Stimulated activated CD8-positive, alpha-beta memory T cell treated with anti-CD3 and anti-CD28 coated beads, Interleukin-7, amount 100 ng/mL, for 48 hours (primary cell): ENCODE results near the gene RFX8.
"Not testable (repeated sequence)": the region's sequence is repeated elsewhere in the genome, so short reads cannot be mapped to it uniquely, and the experiment has no call there.

Experiments used
- DNase-seq, 2 donors: peaks; one replicate each; pipeline ENCODE4 v3.0.0-alpha.2; 2020; ENCODE audit warnings: low read depth in 1 of 2; ENCODE audit errors: extremely low read depth in 1 of 2

The RFX8 gene

DNA sequence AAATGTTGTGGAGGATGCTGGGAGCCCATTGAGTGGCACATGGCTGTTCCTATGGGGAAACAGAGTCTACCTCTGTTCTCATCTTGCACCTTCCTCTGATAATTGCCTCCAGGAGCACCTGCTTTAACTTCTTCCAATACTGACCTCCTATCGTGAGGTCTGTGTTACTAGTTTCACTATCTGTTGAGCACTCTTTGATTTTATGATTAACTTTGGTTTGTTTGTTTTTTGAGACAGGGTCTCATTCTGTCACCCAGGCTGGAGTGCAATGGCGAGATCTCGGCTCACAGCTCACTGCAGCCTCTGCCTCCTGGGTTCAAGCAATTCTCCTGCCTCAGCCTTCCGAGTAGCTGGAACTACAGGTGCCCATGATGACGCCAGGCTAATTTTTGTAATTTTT lies 12.1 kb upstream of the RFX8 start:
- no peak for DNase-seq

DNA sequence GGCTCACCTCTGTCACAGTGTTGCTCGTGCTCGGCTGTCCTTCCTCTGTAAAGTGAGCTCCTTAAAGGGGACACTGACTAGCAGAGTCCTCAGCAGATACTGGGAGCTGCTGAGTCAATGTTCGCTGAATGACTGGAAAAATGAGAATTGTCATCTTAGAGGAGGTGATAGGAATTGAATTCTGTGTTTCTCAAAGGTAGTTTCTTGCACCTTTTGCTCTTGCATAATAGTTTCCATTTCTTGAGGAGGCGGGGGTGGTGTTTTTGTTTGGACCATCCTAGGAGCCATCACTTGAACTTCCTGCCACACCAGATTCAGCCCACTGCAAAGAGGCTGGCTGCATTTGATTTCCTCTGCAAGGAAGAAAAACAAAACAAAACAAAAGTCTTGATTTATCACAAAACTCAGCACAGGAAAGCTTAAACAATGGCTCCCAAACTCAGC lies 11.4 kb upstream of the RFX8 start:
- no peak for DNase-seq

GRCh38 chr2:101485856-101486255 lies 10.9 kb upstream of the RFX8 start:
- no peak for DNase-seq

GRCh38 chr2:101480764-101481163 lies 5.9 kb upstream of the RFX8 start:
- DNase-seq: no peak

GRCh38 chr2:101479810-101480209 lies 4.9 kb upstream of the RFX8 start:
- no peak for DNase-seq

DNA sequence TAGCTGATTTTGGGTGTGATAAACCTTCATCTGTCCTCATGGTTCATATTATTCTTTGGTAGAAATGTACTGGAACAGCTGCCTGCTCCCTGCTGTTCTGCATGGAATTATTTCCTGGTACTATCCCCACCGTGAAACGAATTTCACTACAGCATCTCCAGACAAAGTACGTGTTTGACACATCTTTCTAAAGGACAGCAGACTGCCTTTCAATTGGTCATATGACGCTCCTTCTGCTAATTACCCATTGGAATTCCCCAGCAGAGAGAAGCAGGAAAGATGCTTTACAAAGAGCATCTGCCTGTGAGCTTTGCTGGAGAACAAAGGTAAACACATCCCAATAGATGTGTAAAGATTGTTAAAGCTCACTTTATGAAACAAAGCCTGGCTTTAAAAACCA lies 4.4 kb upstream of the RFX8 start:
- DNase-seq: no peak

GRCh38 chr2:101478181-101479001 lies 3.5 kb upstream of the RFX8 start:
- DNase-seq: no peak

DNA sequence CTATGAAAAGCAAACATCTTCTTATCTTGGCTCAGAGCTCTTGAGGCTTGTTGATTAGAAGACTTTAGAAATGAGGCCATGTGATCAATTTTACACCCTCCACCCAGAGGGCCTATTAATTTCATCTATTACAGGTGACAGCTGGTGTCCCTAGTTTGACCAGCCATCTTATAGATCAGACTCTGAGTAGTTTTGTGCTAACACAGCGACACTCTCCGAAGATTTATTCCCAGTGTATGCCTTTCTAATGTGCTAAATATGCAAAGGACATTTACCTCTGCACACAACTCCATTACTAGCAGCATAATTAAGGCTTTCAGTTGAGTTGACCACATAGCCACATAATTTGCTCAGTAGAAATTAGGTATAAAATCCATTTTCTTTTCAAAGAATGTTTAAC lies 2.6 kb upstream of the RFX8 start:
- DNase-seq: no peak

- DNase-seq: no peak
These were observed 1.8 kb upstream of the RFX8 start for GRCh38 chr2:101476605-101477208.

GRCh38 chr2:101473911-101474701 lies 806 bp downstream of the RFX8 start:
- peak in 1 of 2 donors; percentile 16 for DNase-seq

- no peak for DNase-seq
These were observed 1.4 kb downstream of the RFX8 start for GRCh38 chr2:101473591-101473910.

DNA sequence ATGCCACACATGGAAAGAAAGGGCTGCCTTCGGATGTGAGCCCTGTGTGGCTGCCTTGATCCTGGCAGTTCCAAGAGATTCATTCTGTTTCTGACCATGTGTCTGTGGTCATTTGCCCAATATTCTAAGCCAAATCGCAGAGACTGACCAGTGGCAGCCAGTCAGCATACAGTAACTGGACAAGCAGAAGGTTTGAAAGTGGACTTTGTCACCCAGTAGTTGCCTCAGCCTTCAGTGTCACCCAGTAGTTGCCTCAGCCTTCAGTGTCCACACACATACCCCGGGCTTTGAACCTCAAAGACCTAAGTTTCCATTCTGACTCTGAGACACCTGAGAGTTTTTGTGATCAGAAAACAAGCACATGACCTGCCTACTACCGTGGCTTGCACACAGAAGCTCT lies 5.0 kb downstream of the RFX8 start:
- DNase-seq: no peak

GRCh38 chr2:101467306-101467705 lies 7.6 kb downstream of the RFX8 start:
- no peak for DNase-seq

- DNase-seq: no peak
These were observed 8.5 kb downstream of the RFX8 start for GRCh38 chr2:101466426-101466825.

DNA sequence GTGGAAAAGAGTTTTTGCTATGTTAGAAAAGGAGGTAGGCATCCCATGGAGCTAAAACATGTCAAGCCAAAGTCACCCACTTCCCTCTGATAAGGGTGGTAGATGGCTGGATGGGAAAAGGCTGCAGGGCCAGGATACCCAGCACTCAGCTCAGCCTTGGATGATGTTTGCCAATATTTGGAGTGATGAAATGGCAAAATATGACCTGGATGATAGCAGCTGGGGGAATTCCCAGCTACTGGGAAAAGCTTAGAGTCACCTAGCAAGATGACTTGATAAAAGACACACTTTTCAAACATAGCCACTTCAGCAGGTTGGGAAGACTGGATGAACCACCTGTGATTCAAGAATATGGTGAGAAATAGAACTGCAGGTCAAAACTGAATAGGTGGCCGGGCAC lies 10.1 kb downstream of the RFX8 start:
- no peak for DNase-seq

- no peak for DNase-seq
These were observed 10.8 kb downstream of the RFX8 start for GRCh38 chr2:101463911-101464641.

GRCh38 chr2:101463421-101463820 lies 11.5 kb downstream of the RFX8 start:
- DNase-seq: no peak

DNA sequence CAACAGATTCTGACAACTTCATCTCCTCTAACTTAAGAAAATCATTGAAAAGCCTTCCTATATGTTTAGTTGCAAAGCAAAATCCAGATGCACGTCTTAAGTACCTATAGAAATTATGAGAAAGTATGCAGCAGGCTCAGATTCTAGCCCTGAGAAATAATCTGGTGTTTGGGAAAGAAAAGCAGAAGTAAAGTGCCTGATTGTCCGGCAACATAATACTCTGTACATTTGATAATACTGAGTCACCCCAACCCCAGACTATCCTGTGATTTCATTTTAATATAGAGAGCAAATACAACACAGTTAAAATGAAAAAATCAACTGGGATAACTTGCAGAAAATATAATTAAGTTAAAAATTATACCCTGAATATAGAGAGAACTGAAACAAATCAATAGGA lies 13.5 kb downstream of the RFX8 start:
- no peak for DNase-seq

DNA sequence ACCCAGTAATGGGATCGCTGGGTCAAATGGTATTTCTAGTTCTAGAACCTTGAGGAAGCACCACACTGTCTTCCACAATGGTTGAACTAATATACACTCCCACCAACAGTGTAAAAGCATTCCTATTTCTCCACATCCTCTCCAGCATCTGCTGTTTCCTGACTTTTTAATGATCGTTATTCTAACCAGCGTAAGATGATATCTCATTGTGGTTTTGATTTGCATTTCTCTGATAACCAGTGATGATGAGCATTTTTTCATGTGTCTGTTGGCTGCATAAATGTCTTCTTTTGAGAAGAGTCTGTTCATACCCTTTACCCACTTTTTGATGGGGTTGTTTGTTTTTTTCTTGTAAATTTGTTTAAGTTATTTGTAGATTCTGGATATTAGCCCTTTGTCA lies 20.5 kb downstream of the RFX8 start:
- DNase-seq: not testable (repeated sequence)

GRCh38 chr2:101450965-101451364 lies 23.9 kb downstream of the RFX8 start:
- no peak for DNase-seq

DNA sequence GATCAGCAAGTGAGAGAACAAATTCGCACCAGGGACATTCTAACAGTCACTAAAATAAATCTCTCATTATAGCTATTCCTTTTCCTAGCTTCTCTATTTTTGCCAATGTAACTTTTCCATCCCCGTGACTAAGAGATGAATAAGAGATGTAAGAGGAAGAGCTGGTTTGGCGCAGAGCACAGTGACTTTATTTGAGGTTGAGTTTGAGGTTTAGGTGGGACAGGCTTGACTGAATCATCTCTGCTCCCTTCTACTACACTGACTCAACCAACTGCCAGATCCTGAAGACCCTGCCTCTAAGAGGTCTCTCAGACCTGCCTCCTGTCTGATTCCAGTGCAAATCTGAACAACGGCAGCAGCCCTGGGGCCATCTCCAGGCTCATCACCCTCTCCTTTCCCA lies 28.0 kb downstream of the RFX8 start:
- peak in 1 of 2 donors; percentile 3 for DNase-seq
